ENCODE measurements around the gene VCAM1.
"Not testable (repeated sequence)": the region's sequence is repeated elsewhere in the genome, so short reads cannot be mapped to it uniquely, and the experiment has no call there.

Gene VCAM1

DNA sequence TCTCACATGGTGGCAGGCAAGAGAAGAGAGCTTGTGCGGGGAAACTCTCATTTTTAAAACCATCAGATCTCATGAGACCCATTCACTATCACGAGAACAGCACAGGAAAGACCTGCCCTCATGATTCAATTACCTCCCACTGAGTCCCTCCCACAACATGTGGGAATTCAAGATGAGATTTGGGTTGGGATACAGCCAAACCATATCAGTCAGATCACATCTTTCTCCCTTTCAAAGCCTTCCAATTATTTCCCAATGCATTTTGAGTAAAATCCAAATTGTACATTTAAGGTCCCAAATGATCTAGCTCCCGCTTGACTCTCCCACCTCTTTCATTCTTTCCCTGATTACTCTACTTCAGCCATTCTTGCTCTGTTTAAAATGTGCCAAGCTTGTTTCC is 62.2 kb downstream of the VCAM1 start:
- DNase-seq: not testable (repeated sequence)

DNA sequence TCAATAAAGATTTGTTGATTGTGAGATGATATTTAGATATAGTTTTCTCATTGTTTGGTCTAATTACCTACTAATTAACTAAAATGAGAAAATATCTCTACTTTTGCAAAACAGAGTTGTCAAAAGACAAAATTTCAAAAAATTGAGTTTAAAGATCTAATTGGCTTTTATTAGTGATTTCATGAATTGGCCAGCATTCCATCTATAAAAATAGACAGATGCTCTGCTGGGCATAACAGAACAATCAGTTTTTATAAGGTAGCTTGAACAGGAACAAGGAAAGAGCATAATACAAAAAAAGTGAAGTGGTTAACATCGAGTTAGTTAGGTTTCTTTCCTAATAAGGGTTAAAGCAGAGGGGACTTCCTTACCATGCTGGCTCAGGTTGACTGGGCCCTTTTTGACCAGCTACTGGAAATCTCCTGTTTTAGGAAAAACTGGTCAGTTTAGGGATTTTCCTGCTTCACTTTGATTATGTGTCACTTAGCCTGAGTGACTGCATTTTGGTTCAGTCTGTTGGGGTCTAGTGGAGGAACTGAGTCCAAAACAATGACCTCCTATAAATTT is 63.0 kb downstream of the VCAM1 start:
- no peak for DNase-seq

DNA sequence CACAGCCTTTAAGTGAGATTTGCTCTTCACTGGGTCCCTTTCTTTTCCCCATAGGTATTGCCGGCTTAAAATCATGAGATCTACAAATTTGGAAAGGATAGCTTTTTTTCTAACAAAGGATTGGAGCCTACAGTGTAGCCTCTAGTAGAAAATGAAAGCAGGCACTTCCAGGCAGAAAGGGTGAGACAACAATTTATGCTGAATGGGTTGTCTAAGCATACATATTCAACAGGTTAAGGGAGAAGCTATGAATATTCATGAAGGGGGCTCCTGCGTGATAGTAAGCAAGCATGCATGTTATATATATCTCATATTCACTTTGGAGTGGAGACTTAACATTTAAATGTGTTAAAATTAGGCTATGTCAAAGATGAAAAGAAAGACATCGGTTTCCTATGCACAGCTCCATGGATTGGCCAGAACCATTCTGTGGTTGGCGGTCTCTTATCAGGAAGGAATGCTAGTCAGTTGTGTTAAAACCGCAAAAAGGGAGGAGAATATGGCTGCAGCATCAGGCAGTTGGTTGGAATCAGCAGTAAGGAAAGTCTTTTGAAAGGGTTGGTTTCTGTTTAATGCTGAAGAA is 66.0 kb downstream of the VCAM1 start:
- no peak for DNase-seq

DNA sequence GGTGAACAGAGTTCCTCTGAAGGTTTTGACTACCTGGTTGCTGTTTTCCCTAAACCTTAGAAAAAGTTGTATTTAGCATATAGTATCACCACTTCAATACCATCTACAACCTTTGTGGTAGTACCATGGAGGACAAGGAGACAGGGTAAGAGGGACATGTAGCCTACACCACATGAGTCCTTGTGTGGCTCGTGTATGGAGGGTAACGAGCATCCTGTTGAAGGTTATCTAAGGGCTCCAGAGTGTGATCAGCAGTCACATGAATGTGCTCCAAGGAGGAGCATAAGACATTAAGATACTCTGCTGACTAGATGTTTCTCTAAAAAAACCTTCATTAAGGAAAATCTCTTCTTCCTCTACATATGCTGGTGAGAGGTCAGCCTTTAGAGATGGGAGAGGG is 67.3 kb downstream of the VCAM1 start:
- no peak for DNase-seq

Measured in NCI-H69 (cell line).